ENCODE results near the gene CD2AP. TPM values are rescaled to one million over a fixed set of nuclear protein-coding genes. Genes with fewer than 3 reads are reported as not detected.
"Not testable (repeated sequence)": the region's sequence is repeated elsewhere in the genome, so short reads cannot be mapped to it uniquely, and the experiment has no call there.

The CD2AP gene
- total and polyA plus RNA-seq, 5 experiments from 2014 or later, result 7.3 to 32.2 (median 7.9) TPM

DNA sequence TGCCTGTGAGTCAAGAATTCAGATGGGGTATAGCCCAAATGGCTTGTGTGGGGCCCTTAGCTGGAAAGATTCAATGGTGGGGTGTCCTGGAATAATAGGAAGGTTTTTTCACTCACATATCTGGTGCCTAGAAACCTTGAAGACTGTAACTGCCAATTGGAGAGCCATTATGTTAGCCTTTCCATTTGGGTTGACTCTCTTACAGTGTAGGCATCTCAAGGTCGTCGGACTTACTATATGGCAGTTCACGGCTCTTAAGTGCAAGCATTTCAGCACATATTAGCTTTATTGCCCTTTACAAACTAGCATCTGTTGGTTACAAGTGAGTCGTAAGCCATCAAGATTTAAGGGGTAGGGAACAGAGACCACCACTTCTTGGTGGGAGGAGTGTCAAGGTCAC, 74.1 kb downstream of the CD2AP start:
- peaks cover 0 to 10% (median 3%) of the 10 kb centered on the region in 9 donors for H3K9me3 Mint-ChIP-seq
- DNase-seq (no peak), ATAC-seq (no peak)
- H3K36me3 Mint-ChIP-seq, result peaks cover 7 to 48% (median 24%) of the 10 kb centered on the region in 3 donors
- peak overlapping the region in 6 of 10 donors; percentile 5 to 57 (median 20) for H3K27ac Mint-ChIP-seq
- peaks cover 9 to 28% (median 18%) of the 10 kb centered on the region in 4 donors for H3K4me1 Mint-ChIP-seq
- no peaks in the 10 kb centered on the region for H3K27me3 Mint-ChIP-seq
- POLR2A ChIA-PET, result no interaction called here
- H3K4me3 Mint-ChIP-seq, result peak overlapping the region in 1 of 10 donors; percentile 26

DNA sequence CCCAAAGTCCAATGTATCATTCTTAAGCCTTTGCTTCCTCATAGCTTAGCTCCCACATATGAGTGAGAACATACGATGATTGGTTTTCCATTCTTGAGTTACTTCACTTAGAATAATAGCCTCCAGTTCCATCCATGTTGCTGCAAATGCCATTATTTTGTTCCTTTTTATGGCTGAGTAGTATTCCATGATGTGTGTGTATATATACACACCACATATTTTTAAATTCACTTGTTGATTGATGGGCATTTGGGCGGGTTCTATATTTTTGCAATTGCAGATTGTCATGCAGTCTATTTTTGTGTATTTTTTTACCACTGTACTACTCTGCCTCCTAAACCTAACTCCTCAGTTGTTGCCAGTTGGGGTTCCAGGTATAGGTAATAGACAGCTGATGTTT, 74.7 kb downstream of the CD2AP start:
- DNase-seq (no peak), ATAC-seq (no peak)
- POLR2A ChIA-PET, result no interaction called here
- peaks cover 5 to 49% (median 26%) of the 10 kb centered on the region in 3 donors for H3K36me3 Mint-ChIP-seq
- no peaks in the 10 kb centered on the region for H3K27me3 Mint-ChIP-seq
- H3K4me3 Mint-ChIP-seq, result no peak overlapping the region
- H3K9me3 Mint-ChIP-seq, result peaks cover 0 to 10% (median 5%) of the 10 kb centered on the region in 9 donors
- H3K4me1 Mint-ChIP-seq, result peaks cover 6 to 21% (median 13%) of the 10 kb centered on the region in 4 donors
- H3K27ac Mint-ChIP-seq, result peak overlapping the region in 4 of 10 donors; percentile 4 to 63 (median 48)

DNA sequence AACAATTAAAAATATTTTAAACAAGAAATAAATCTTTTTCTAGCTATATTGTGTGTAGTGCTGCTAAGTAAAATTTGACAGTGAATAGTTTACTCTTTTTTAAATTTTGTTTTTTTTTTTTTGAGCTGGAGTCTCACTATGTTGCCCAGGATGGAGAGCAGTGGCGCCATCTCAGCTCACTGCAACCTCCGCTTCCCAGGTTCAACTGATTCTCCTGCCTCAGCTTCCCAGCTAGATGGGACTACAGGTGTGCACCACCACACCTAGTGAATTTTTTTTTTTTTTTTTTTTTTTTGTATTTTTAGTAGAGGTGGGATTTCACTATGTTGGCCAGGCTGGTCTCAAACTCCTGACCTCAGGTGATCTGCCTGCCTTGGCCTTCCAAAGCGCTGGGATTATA, 75.7 kb downstream of the CD2AP start:
- H3K4me3 Mint-ChIP-seq, H3K27me3 Mint-ChIP-seq, POLR2A ChIA-PET, ATAC-seq, H3K9me3 Mint-ChIP-seq, DNase-seq: not testable (repeated sequence)
- peaks cover 4 to 16% (median 11%) of the 10 kb centered on the region in 4 donors for H3K4me1 Mint-ChIP-seq
- H3K36me3 Mint-ChIP-seq, result peaks cover 5 to 51% (median 35%) of the 10 kb centered on the region in 3 donors
- peak overlapping the region in 1 of 10 donors; percentile 42 for H3K27ac Mint-ChIP-seq

DNA sequence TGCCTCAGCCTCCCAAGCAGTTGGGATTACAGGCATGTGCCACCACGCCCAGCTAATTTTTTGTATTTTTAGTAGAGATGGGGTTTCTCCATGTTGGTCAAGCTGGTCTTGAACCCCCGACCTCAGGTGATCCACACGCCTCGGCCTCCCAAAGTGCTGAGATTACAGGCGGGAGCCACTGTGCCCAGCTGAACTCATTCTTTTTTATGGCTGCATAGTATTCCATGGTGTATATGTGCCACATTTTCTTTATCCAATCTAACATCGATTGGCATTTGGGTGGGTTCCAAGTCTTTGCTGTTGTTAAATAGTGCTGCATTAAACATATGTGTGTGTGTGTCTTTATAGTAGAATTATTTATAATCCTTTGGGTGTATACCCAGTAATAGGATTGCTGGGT, 78.9 kb downstream of the CD2AP start:
- H3K27me3 Mint-ChIP-seq, POLR2A ChIA-PET, ATAC-seq, H3K4me3 Mint-ChIP-seq, H3K9me3 Mint-ChIP-seq, DNase-seq, H3K27ac Mint-ChIP-seq: not testable (repeated sequence)
- H3K4me1 Mint-ChIP-seq, result peaks cover 4 to 25% (median 16%) of the 10 kb centered on the region in 4 donors
- H3K36me3 Mint-ChIP-seq, result peaks cover 1 to 56% (median 47%) of the 10 kb centered on the region in 3 donors

DNA sequence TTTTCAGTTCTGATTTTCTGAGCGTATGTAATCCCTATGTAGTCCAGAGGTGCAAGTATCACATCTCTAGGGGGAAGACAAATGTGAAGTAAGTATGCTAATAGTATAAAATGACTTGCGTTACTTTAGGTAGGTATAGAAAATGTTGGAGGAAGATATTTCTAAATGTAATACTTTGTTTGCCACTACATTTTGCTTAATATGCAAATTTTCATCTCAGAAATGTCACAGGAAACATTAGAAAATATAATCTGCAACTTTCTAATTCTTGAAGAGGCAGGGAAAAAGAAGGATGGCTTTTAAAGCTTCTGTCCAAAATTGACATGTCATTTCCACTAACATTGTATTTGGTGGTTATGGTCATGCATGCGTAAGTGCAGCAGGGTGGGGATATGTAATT, 85.6 kb downstream of the CD2AP start:
- H3K36me3 Mint-ChIP-seq, result peaks cover 4 to 43% (median 42%) of the 10 kb centered on the region in 3 donors
- ATAC-seq, result no peak

DNA sequence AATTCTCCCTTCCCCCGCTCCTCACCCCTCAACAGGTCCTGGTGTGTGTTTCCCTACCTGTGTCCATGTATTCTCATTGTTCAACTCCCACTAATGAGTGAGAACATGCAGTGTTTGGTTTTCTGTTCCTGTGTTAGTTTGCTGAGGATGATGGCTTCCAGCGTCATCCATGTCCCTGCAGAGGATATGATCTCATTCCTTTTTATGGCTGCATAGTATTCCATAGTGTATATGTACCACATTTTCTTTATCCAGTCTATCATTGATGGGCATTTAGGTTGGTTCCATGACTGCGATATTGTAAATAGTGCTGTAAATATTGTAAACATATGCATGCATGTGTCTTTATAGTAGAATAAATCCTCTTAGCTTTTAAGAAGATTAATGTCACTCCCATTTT, 89.0 kb downstream of the CD2AP start:
- H3K9me3 Mint-ChIP-seq, DNase-seq, POLR2A ChIA-PET, H3K27me3 Mint-ChIP-seq, H3K27ac Mint-ChIP-seq, H3K4me3 Mint-ChIP-seq, ATAC-seq: not testable (repeated sequence)
- Mint-ChIP-seq H3K4me1 (peaks cover 8 to 18% (median 13%) of the 10 kb centered on the region in 4 donors), H3K36me3 (peaks cover 4 to 27% (median 19%) of the 10 kb centered on the region in 3 donors)

More for the DNA sequence above, 85.6 kb downstream of the CD2AP start:
- POLR2A ChIA-PET, result no interaction called here
- H3K27ac Mint-ChIP-seq, result no peak overlapping the region
- peaks cover 0 to 3% (median 0%) of the 10 kb centered on the region in 9 donors for H3K9me3 Mint-ChIP-seq
- peaks cover 4 to 31% (median 15%) of the 10 kb centered on the region in 4 donors for H3K4me1 Mint-ChIP-seq
- no peak for DNase-seq
- no peak overlapping the region for H3K4me3 Mint-ChIP-seq
- H3K27me3 Mint-ChIP-seq, result no peaks in the 10 kb centered on the region

DNA sequence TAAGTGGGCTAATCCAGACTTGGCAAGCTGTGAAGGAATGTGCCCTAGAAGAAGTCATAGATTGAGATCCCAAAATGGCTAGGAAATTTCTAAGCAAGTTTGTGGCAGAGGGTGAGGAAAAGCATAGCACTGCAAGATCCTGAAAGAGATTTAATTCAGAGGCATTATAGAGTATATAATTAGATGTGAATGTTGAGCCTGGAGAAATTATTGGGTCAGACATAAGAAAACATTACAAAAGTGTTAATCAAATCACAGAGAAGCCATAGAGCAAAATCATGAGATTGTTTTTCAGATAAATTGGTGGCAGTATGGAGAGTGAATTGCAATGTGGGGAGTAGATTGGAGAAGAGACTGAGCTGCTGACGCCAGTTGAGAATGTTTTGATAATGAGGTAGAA, 90.0 kb downstream of the CD2AP start:
- Mint-ChIP-seq H3K27ac (no peak overlapping the region), H3K36me3 (peaks cover 4 to 25% (median 16%) of the 10 kb centered on the region in 3 donors), H3K4me1 (peaks cover 8 to 14% (median 14%) of the 10 kb centered on the region in 4 donors), H3K4me3 (no peak overlapping the region), H3K27me3 (no peaks in the 10 kb centered on the region), H3K9me3 (peaks cover 0 to 3% (median 0%) of the 10 kb centered on the region in 9 donors)
- ATAC-seq (no peak), DNase-seq (no peak)
- POLR2A ChIA-PET, result no interaction called here

DNA sequence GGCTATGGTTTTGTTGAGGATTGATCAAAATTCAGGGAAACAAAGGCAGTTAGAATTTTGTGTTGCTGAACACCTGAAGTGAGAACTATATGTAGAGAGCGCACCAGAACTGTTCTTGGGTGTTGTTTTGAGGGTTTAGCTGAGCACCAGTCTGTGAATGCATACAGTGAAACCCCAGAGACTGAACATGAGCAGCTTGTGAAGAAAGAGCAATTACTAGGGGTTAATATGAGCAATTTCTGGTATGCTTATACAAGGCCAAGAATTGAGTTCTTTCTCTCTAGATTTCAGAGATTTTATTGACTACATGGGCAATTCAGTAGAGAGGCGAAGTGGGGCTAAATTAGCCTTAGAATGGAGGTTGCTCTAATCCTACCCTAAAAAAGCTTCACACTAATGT, 93.9 kb downstream of the CD2AP start:
- peaks cover 0 to 2% (median 0%) of the 10 kb centered on the region in 9 donors for H3K9me3 Mint-ChIP-seq
- H3K4me3 Mint-ChIP-seq, result no peak overlapping the region
- peaks cover 3 to 12% (median 7%) of the 10 kb centered on the region in 4 donors for H3K4me1 Mint-ChIP-seq
- DNase-seq, result no peak
- POLR2A ChIA-PET, result no interaction called here
- ATAC-seq, result no peak
- H3K27me3 Mint-ChIP-seq, result no peaks in the 10 kb centered on the region
- H3K27ac Mint-ChIP-seq, result peak overlapping the region in 2 of 10 donors; percentile 2 to 30
- H3K36me3 Mint-ChIP-seq, result peaks cover 2 to 14% (median 9%) of the 10 kb centered on the region in 3 donors

DNA sequence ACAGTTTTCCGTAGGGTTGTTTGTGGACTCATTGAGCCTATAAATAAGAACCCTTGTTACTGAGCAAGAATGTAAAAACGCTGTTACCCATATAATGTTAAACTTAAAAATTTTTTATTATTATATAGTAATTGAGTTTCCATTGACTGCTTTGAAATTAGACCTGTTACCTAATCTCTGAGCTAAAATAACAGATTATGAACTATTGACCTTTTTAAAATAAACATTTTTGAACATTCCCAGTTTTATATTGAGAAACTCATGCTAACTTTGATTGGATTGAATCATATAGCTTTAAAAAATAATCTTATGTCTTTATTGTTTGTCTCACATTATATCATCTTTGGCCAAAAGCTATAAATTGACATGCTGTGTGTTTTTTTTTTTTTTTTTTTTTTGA, 95.5 kb downstream of the CD2AP start:
- DNase-seq (no peak), ATAC-seq (no peak)
- peaks cover 0 to 19% (median 3%) of the 10 kb centered on the region in 3 donors for H3K36me3 Mint-ChIP-seq
- peaks cover 3 to 12% (median 7%) of the 10 kb centered on the region in 4 donors for H3K4me1 Mint-ChIP-seq
- H3K9me3 Mint-ChIP-seq, result no peaks in the 10 kb centered on the region
- POLR2A ChIA-PET, result interaction anchor here (0.6 kb wide), 1 partner anchor 97 kb away, joined by 3 read pairs; no protein-coding TSS in a partner anchor
- no peaks in the 10 kb centered on the region for H3K27me3 Mint-ChIP-seq
- no peak overlapping the region for H3K4me3 Mint-ChIP-seq
- H3K27ac Mint-ChIP-seq, result no peak overlapping the region

DNA sequence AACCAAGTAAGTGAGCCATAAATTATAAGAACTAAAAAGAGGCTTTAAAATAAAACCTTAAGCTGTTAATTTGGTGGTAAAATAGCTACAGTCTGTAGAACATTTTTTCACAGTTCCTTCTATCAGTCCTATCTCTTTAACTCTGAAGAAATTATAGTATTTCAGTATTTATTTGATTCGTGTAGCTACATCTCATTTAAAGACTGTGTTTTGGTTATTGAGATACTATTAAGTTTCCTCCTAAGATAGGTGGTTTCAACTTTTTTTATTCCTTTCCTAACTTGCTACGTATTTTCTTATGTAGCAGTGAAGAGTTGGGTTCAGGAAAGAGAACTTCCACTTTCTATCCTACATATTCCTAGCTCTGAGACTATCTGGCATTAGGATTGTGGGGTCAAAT, 97.2 kb downstream of the CD2AP start:
- peaks cover 3 to 10% (median 7%) of the 10 kb centered on the region in 4 donors for H3K4me1 Mint-ChIP-seq
- no peak for DNase-seq
- no peak overlapping the region for H3K4me3 Mint-ChIP-seq
- no peaks in the 10 kb centered on the region for H3K27me3 Mint-ChIP-seq
- no peaks in the 10 kb centered on the region for H3K9me3 Mint-ChIP-seq
- ATAC-seq, result no peak
- POLR2A ChIA-PET, result no interaction called here
- peak overlapping the region in 1 of 10 donors; percentile 8 for H3K27ac Mint-ChIP-seq
- H3K36me3 Mint-ChIP-seq, result peaks cover 0 to 35% (median 8%) of the 10 kb centered on the region in 3 donors

DNA sequence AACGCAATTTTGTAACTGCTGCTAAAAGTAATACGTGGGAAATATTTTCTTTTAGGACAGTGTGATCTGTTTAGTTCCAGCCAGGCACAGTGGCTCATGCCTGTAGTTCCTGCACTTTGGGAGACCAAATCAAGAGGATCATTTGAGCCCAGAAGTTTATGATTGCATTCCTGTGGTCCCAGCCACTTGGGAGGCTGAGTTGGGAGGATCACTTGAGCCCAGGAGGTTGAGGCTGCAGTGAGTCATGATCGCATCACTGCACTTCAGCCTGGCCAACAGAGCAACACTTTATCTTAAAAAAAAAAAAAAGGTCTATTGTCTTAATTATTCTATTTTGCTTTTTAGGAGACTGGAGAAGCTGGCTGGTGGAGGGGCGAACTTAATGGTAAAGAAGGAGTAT, 101.5 kb downstream of the CD2AP start:
- ATAC-seq, result no peak
- Mint-ChIP-seq H3K27me3 (no peaks in the 10 kb centered on the region), H3K27ac (no peak overlapping the region), H3K36me3 (peaks cover 8 to 64% (median 25%) of the 10 kb centered on the region in 3 donors), H3K4me1 (no peaks in the 10 kb centered on the region), H3K4me3 (no peak overlapping the region), H3K9me3 (no peaks in the 10 kb centered on the region)
- POLR2A ChIA-PET, result no interaction called here
- no peak for DNase-seq

DNA sequence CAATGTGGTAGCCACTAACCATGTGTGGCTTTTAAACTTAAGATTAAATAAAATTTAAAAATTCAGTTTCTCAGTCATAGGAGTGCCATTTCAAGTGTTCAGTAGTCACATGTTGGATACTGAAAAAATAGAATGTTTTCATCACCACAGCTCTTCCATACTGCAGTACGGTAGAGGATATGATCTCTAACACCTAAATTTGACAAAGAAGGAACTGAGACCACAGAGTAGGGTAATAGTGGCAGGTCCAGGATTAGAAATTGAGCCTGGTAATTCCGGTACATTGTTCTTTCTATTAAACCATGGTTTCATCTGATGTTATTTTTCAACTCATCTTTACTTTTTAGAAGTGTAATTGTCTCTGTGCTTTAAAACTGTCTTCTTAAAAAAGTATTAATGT, 104.0 kb downstream of the CD2AP start:
- Mint-ChIP-seq H3K4me1 (no peaks in the 10 kb centered on the region), H3K4me3 (no peak overlapping the region), H3K36me3 (peaks cover 8 to 76% (median 37%) of the 10 kb centered on the region in 3 donors), H3K27me3 (no peaks in the 10 kb centered on the region), H3K9me3 (no peaks in the 10 kb centered on the region), H3K27ac (peak overlapping the region in 1 of 10 donors; percentile 10)
- POLR2A ChIA-PET, result no interaction called here
- DNase-seq (no peak), ATAC-seq (no peak)

DNA sequence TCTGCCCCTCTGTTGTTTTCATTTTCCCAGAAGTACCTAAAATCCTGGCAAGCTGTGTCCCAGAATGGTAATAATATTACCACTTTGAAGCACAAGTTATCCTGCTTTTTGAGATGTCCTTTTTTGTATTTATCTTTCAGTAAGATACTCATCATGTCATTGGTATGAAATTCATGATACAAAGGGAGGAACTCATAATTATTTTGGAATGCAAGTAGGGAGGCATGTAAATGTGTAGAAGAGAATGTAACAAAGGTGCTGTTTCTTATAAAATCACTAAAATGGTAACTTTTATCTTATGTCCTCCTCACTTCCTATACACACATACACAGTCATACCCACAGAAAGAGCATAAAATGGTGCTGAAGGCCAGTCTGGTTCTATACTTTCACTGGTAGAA, 109.9 kb downstream of the CD2AP start:
- no peaks in the 10 kb centered on the region for H3K27me3 Mint-ChIP-seq
- no peak for DNase-seq
- peak overlapping the region in 1 of 10 donors; percentile 14 for H3K27ac Mint-ChIP-seq
- ATAC-seq, result no peak
- H3K9me3 Mint-ChIP-seq, result no peaks in the 10 kb centered on the region
- H3K4me1 Mint-ChIP-seq, result peaks cover 0 to 3% (median 0%) of the 10 kb centered on the region in 4 donors
- no peak overlapping the region for H3K4me3 Mint-ChIP-seq
- POLR2A ChIA-PET, result no interaction called here
- H3K36me3 Mint-ChIP-seq, result peaks cover 18 to 81% (median 41%) of the 10 kb centered on the region in 3 donors
